HuH-7 (cell line): ENCODE results near the gene RARA.

Experiments used
- DNase-seq: peaks from one replicate; pipeline ENCODE4 v3.0.0; 2011; ENCODE audit warnings: low spot score

RARA gene

DNA sequence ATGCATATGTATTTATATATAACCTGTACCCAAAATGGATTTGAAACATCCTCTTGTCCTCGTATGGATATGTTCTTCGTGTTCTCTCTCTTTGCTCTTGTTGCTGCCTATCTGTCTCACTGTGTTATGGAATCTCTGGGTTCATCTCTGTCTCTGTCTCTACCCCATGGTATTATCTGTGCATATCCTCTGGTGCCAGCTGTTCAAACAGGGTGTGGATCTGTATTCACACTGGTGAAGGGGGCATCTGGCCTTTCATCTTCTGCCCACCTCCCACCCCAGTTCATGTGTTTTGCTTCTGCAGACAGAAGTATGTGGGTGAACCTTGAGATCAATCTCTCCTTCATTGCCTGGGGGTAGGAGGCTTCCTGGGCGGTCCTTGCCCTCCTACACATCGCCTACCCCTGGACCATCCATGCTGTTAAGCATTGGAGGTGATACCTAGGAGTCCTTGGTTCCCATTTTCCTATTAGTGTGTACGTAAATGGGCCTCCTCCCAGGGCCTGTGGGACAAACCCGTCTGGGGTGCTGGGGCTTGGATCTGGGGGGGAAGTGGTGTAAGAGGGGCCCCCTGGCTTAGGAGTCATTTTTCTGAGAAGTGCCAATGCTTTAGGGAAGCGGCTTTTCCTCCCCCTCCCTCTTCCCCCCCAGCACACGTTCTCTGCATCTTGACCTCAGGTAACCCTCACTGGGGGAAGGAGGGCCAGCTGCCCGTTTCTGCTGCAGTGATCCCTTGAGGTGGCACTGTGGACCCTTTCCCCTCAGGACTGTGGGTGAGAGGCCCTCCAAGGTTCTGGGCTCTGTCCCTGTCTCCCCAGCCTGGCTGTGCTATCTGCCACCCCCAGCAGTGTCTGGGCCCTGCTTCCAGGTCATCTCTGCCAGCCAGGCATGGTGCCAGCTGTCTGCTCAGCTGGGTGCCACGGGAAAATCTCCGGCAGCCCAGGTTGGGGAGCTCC lies 21.1 kb downstream of the RARA start:
- DNase-seq = no peak

DNA sequence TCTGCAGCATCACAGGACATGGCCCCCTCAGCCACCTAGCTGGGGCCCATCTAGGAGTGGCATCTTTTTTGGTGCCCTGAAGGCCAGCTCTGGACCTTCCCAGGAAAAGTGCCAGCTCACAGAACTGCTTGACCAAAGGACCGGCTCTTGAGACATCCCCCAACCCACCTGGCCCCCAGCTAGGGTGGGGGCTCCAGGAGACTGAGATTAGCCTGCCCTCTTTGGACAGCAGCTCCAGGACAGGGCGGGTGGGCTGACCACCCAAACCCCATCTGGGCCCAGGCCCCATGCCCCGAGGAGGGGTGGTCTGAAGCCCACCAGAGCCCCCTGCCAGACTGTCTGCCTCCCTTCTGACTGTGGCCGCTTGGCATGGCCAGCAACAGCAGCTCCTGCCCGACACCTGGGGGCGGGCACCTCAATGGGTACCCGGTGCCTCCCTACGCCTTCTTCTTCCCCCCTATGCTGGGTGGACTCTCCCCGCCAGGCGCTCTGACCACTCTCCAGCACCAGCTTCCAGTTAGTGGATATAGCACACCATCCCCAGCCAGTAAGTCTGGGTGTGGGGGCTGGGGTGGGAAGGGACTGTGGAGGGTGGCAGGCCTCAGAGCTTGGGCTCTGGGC lies 22.0 kb downstream of the RARA start:
- DNase-seq = no peak

DNA sequence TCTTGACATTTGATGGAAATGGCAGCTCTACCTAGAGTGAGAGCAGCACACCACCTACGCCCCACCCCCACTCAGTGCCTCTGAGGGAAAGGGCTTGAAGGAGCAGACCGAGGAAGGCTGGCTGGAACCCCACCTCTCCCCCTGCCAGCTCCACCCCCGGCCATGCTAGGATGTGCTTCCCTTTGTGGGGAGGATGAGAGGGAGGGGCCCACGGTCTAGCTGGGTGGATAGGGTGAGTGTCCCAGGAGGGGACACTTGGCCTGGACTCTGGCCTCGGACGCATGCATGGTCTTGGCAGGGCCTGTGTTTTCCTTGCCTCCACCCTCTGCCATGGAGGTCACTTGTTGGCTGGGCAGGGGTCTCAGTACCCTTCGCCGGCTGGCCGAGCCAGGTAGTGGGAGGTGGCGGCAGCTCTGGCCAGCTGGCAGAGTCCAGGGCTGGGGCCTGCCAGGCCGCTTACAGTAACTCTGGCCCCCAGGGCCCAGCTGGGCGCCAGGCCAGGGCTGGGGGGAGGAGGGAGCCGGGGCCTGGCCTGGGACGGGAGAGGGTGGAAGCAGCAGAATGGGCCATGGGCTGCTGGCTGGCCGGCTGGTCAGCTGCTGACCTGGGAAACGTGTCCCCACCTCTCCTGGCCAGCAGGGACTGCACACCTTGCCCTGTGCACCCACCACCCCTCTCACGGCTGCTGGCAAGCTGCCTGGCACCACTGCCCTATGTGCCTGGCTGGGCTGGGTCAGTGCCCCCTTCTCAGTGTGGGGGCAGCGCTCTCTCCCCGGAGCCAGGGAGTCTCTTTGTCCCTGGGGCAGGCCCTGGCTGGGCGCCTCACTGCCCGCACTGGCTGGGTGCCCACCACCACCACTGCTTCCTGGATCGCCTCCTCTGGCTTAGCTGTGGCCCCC lies 23.0 kb downstream of the RARA start:
- no peak for DNase-seq

DNA sequence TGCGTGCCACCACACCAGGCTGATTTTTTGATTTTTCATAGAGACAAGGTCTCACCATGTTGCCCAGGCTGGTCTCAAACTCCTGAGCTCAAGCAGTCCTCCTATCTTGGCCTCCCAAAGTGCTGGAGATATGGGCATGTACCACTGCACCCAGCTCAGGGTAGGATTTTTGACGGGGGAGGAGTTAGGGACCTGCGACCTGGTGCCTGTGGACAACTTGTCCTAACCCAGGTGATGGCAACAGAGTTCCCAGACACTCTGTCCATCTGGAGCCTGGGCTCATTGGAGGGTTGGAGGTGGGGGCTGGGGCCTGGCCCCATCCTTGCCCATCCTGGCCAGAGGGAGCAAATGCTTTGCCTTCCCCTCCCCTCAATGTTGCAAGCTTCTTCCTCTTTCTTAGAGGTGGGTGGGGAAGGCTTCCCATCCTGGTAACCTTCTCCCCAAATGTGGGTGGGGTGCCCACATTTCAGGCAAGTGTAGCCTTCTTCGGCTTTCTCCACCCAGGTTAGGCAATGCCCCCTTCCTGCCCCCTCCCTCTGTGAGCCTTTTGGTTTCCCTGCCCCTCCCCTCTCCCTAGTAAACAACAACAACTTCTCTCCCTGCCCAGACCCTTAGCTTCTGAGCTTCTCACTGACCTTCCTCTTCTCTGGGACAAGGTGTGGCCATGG lies 24.9 kb downstream of the RARA start:
- DNase-seq = no peak

DNA sequence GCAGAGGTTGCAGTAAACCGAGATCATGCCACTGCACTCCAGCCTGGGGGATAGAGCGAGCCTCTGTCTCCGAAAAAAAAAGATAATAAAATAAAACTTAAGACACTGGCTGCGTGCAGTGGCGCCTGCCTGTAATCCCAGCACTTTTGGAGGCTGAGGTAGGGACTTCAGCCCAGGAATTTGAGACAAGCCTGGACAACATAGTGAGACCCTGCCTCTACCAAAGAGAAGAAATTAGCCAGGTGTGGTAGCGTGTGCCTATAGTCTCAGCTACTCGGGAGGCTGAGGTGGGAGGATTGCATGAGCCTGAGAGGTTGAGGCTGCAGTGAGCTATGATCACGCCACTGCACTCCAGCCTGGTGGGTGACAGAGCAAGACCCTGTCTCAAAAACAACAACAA lies 26.6 kb downstream of the RARA start:
- DNase-seq = no peak

DNA sequence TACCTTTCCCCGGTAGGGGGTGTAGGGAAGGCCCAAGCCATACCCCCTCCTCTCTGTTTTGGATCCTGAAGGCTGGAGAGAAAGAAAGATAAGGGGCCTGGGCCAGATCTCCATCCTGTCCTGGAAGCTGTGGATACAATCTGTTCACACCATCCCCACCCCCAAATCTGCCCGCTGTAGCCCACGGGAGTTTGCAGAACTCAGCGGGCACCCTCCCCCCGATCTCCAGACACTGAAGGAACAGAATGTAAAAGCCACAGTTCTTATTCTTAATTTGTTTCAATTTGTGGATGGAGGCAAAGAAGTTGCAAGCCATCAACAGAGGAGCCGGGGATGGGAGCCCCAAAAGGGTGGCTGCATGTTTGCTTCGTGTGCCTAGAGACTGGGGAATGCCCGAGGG lies 28.4 kb downstream of the RARA start:
- DNase-seq = no peak

DNA sequence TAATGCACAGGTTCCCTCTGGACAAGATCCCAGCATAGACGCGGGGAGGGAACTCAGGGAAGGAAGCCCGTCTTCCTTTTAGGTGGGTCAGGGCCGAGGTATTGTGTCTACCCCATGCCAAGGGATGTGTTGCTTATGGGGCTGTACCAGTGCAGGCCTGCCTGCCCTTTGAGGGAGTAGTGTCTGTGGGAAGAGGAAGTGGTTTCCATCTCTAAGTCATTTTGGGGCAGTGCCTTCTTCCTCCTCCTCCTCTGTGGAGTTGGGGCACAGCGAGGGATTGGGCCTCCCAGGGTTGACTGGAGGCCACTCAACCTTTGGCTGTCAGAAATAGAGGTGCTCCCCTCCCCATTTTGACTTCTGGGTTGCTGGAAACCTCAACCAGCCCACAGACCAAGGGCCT lies 29.1 kb downstream of the RARA start:
- DNase-seq = no peak

DNA sequence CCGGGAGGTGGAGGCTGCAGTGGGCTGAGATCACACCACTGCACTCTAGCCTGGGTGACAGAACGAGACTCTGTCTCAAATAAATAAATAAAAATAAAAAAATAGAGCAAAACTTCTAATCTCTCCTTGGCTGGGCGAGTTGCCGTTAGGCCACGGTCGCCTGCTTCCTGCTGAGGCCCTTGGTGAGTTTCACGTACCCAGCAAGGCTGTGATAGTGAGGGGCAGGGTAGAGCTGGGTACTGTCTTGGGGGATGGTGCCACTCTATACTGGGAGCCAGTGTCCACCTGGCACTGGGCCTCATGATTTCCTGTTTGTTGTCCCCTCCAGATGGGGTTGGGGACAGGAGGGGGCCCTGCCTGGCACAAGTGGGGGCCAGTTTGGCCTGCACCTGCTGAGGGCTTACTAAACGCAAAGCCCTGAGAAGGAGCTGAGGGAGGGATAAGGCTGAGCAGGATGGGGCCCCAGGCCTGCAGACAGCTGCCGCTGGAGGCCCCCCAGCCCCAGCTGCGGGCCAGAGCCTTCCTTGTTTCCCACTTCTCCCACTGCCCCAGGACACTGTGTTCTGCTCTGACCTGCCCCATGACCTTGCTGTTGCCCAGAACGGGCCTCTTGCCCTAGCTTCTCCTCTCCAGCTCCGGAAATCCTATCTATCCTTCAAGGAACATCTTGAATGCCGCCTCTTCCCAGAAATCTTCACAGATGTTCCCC lies 30.1 kb downstream of the RARA start:
- no peak for DNase-seq

DNA sequence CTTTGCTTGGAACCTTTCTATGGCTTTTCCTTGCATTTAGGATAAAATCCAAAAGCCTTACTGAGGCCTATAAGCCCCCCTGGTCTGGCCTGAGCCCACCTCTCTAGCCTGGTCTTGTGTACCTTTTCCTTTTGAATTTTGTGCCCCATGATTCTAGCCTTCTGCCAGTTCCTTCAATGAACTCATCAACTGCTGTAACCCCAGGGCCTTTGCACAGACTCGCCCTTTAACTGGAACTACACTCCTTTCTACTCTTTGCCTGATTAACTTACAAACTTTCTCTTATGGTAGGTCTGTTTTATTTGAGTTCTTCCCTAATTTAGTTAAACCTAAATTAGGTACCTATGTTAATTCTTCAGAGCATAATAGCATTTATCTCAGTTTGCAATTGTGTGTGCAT lies 31.3 kb downstream of the RARA start:
- DNase-seq = no peak

DNA sequence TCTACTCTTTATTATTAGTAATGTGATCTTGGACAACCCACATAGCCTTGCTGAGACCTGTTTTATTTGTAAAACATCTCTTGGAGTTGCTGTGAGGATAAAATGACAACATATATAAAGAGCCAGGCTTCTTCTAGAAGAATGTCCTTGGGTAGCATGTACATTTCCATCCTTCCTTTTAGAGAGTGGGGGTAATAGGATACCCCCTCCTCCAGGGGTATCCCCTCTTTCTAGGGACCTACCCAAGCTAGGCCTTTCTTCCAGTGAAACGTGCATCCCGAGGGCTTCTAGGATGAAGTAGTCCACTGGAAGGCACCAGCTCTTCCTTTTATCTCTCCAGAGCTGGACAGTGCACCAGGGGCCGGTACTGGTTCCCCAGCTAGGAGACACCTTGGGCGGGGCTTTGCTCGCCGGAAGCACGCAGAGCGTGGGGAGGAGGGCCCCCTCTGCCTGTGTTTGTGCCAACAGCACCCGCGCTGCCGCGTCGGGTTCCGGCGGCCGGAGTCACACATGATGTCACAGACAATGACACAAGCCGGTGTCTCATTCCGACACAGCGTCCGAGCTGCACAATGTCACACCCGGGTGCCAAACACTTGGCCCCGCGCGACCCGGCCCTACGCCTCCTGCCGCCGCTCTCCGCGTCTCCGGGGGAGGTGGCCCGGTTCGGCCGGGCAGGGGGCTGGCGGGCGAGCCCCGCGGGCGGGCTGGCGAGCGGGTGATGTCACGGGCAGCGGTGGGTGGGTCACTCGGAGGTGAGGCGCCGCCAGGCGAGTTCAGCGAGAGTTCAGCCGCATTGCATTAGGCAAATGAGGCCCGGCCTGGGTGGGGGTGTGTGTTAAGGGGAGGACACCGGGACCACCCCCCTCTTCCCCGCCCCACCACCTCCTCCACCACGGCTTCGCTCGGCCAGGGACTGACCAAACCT lies 32.2 kb downstream of the RARA start:
- DNase-seq = peak; percentile 79

DNA sequence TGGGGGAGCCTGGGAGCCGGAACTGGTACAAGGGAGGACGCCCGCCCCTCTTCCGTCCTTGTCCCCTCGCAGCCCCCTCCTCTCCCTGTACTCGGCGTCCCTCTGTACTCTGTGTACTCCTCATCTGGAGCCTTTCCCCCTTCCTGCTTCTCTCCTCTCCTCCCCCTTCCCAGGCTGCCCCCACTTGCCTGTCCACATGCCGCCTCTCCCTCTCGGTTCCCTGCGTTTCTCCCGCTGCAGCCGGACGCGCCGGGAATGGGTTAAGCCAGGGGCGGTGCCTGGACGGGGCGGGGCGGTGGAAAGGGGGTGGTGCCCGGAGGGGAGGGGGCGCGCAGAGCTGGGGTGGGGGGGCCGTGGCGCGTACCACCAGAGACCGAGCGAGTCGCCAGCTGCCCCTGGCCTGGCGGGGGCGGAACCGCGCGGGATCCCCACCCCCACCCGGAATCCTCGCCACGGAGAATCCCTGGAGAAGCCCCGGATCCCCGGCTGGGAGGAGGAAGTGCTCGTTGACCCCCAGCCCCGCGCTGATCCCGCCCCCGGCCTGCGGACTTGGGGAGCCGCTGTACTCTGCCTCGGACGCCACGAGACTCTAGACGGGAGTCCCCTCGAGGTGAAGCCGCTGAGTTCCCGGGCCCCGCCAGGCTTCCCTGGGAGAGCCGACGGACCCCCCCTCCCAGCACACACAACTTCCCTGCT lies 33.0 kb downstream of the RARA start:
- peak; percentile 88 for DNase-seq

DNA sequence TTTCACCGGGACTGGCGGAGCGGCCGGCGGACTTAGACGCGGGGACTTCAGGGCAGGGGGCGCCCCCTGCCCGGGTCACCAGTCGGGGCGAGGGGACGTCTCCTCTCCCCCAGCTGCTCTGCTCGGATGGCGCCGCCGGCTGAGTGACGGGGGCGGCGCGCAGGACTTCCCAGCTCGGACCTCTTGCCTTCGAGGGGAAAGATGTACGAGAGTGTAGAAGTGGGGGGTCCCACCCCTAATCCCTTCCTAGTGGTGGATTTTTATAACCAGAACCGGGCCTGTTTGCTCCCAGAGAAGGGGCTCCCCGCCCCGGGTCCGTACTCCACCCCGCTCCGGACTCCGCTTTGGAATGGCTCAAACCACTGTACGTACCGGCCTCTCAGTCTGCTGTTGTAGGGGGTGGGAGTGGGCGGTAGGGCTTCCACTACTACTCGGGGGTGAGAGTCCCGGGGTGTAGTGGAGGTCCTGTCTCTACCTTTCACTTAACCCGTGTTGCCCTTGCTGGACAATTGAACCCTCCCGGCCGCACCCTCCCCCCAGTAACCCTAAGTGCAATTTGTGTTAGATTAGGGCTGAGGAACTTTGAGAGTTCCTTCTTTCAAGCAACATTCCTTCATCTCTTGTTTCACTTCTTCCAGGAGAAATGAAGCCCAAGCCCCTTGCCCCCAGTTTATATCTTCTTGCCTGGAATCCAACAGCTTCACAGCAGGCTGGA lies 33.7 kb downstream of the RARA start:
- no peak for DNase-seq

DNA sequence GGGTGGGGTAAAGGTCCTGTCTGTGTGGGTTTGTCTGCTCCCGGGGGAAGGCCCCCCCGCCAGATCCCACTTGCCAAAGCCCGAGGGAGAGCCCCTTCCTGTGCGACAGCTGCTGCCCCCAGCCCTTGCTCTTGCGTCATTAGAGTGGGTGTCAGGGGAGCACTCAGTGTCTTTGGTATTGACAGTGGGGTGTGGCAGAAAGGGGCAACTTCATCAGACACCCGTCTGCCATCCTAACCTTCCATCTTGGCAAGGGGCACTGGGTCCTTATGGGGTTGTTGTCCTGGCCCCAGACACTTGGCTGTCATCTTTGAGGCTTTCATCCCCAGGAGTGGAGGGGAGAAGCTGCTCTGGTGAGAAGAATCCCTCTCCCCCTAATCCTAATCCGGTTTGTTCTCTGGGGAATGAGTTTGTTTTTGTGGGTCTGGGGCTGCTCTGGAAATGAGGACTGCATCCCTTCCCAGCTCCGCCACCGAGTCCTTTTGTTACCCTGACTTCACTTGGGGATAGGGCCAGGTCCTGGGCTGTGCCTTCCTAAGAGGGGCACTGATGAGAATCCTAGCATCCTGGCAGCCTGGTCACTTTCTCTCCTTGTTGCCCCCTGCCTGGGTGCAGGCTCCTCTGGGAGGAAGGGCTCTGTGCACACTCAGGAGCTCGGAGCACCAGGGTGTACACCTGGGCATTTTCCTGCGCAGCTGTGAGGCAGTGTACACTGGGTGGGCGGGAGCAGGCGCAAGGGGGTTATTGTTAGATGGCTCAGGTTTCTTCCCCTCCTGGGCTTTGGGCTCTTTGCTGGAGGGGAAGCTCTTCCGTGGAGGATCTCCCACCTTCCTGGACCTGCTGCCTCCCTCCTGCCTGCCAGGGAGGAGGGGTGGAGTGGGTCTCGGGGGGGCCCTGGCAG lies 34.5 kb downstream of the RARA start:
- no peak for DNase-seq

DNA sequence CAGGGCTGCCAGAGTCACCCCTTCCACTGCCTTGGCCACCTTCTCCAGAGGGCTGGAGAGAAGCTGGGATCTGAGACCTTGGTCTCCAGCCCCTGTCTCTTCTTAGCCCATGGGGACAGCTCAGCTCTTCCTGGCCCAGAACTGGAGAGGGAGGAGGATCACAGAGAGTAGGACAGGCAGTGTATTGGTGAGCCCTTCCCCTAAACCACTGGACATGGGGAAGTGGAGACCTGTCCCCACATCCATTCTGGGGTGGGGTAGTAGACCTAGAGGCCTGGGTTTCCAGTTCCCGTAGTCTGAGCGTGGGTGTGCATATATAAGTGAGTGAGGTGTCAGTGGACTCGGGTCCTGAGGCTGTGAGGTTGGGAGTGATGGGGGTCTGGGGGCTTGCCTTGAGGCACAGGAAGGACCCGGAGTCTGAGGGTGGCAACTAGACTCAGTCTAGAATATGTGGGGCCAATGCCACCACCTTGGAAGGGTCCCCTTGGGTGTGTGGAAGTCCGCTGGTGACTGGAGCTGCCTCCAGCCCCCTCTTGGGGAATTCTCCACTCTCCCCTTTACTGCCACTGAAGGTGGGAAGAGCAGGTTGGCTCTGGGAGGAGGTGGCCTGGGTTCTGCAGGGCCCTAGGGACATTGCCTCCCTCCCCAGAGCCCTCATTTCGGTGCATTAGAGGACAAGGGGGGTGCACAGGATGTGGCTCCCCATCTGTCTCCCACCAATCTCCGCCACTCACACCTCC lies 35.6 kb downstream of the RARA start:
- DNase-seq = no peak

DNA sequence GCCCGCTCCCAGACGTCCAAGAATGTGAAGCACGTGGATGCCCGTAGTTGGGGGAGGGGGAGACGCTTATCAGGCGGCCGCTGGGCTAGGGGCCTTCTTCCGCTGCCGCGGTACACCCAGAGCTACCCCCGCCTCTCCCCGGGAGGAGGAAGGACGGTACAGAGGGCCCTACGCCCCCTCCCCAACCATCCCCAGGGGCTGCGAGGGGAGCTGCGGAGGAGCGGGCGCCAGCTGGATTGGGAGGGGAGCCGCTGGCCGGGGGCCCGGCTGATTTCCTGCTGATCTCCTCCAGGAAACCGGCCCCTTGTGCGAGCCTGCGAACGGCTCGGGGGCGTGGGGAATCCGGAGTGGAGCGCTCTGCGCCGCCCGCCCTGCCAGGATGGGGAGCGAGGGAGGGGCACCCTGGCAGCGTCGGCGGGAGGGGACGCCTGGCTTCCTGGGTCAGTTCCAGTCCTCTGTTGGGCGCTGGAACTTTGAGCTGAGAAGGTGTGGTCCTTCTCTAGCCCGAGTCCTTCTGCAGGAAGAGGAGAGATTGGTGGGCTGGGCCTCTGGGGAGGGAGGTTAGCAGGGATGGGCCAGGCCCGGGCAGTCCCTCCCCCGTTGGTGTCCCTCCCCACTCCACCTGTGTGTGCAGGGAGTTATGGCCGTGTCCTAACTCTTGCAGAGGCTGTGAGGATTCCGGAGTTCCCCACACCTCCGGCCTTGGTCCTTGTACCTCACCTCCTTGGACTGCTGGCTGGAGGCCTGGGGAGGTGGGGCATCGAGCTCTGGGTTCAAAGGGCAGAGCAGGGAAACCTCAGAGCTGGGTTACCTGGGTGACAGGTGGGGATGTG lies 36.4 kb downstream of the RARA start:
- DNase-seq = peak; percentile 95
